Measurements from ENCODE around the gene ZC3H12D.

GRCh38 chr6:149440735-149441671 lies 43.8 kb downstream of the ZC3H12D start:
- TF ChIP-seq CTCF (conservative IDR thresholded peaks at IDR 0.05) (no peak), EZH2 (IDR thresholded peaks at IDR 0.05; ENCODE audit: low read depth) (no peak)
